ENCODE measurements around the gene TYW5. TPM values are rescaled to one million over a fixed set of nuclear protein-coding genes. Genes with fewer than 3 reads are reported as not detected.

The TYW5 gene
- total RNA-seq, 1 donor, result 7.6 TPM

GRCh38 chr2:199982126-199982843 is 27.0 kb upstream of the TYW5 start:
- Histone ChIP-seq H2AFZ (ENCODE audit: low read length) (no peak overlapping the region), H3K79me2 (ENCODE audit: insufficient read depth, low read length) (no peaks in the 10 kb centered on the region), H3K27me3 (ENCODE audit: insufficient read depth, low read length) (no peaks in the 10 kb centered on the region), H3K27ac (ENCODE audit: low read depth, low read length) (no peak overlapping the region), H4K20me1 (ENCODE audit: insufficient read depth, low read length) (no peaks in the 10 kb centered on the region), H3K4me1 (ENCODE audit: insufficient read depth, low read length) (peaks cover 27% of the 10 kb centered on the region), H3K4me2 (ENCODE audit: insufficient read depth, low read length) (no peak overlapping the region), H3K36me3 (ENCODE audit: insufficient read depth, low read length) (no peaks in the 10 kb centered on the region), H3K4me3 (ENCODE audit: insufficient read depth, low read length) (no peak overlapping the region), H3K9me3 (ENCODE audit: low read depth, low read length) (no peaks in the 10 kb centered on the region)
- TF ChIP-seq CTCF (IDR thresholded peaks at IDR 0.05; ENCODE audit: extremely low read depth, low read depth, low read length), result no peak
- DNase-seq (ENCODE audit: insufficient read length, low spot score, missing footprints), result no peak

GRCh38 chr2:199979832-199980628 is 24.7 kb upstream of the TYW5 start:
- Histone ChIP-seq H3K4me1 (ENCODE audit: insufficient read depth, low read length) (peaks cover 31% of the 10 kb centered on the region), H3K9me3 (ENCODE audit: low read depth, low read length) (no peaks in the 10 kb centered on the region), H3K79me2 (ENCODE audit: insufficient read depth, low read length) (no peaks in the 10 kb centered on the region), H2AFZ (ENCODE audit: low read length) (peak overlapping the region; percentile 74), H3K36me3 (ENCODE audit: insufficient read depth, low read length) (no peaks in the 10 kb centered on the region), H3K27me3 (ENCODE audit: insufficient read depth, low read length) (no peaks in the 10 kb centered on the region), H3K4me3 (ENCODE audit: insufficient read depth, low read length) (peak overlapping the region; percentile 65), H3K27ac (ENCODE audit: low read depth, low read length) (peak overlapping the region; percentile 50), H4K20me1 (ENCODE audit: insufficient read depth, low read length) (no peaks in the 10 kb centered on the region), H3K4me2 (ENCODE audit: insufficient read depth, low read length) (peak overlapping the region; percentile 84)
- peak; percentile 93 for TF ChIP-seq CTCF (IDR thresholded peaks at IDR 0.05; ENCODE audit: extremely low read depth, low read depth, low read length)
- no peak for DNase-seq (ENCODE audit: insufficient read length, low spot score, missing footprints)

GRCh38 chr2:199979398-199979797 is 24.1 kb upstream of the TYW5 start:
- no peak for TF ChIP-seq CTCF (IDR thresholded peaks at IDR 0.05; ENCODE audit: extremely low read depth, low read depth, low read length)
- DNase-seq (ENCODE audit: insufficient read length, low spot score, missing footprints), result no peak
- peak overlapping the region; percentile 65 for H3K4me3 ChIP-seq (ENCODE audit: insufficient read depth, low read length)
- H3K4me2 ChIP-seq (ENCODE audit: insufficient read depth, low read length), result peak overlapping the region; percentile 84
- peak overlapping the region; percentile 74 for H2AFZ ChIP-seq (ENCODE audit: low read length)
- peaks cover 31% of the 10 kb centered on the region for H3K4me1 ChIP-seq (ENCODE audit: insufficient read depth, low read length)
- no peaks in the 10 kb centered on the region for H3K27me3 ChIP-seq (ENCODE audit: insufficient read depth, low read length)
- H3K9me3 ChIP-seq (ENCODE audit: low read depth, low read length), result no peaks in the 10 kb centered on the region
- H3K79me2 ChIP-seq (ENCODE audit: insufficient read depth, low read length), result no peaks in the 10 kb centered on the region
- H3K27ac ChIP-seq (ENCODE audit: low read depth, low read length), result peak overlapping the region; percentile 50
- H4K20me1 ChIP-seq (ENCODE audit: insufficient read depth, low read length), result no peaks in the 10 kb centered on the region
- no peaks in the 10 kb centered on the region for H3K36me3 ChIP-seq (ENCODE audit: insufficient read depth, low read length)

GRCh38 chr2:199977984-199978415 is 22.7 kb upstream of the TYW5 start:
- peaks cover 31% of the 10 kb centered on the region for H3K4me1 ChIP-seq (ENCODE audit: insufficient read depth, low read length)
- H3K4me3 ChIP-seq (ENCODE audit: insufficient read depth, low read length), result peak overlapping the region; percentile 17

More at GRCh38 chr2:199977984-199978415, 22.7 kb upstream of the TYW5 start:
- Histone ChIP-seq H4K20me1 (ENCODE audit: insufficient read depth, low read length) (no peaks in the 10 kb centered on the region), H3K9me3 (ENCODE audit: low read depth, low read length) (no peaks in the 10 kb centered on the region), H3K27ac (ENCODE audit: low read depth, low read length) (peak overlapping the region; percentile 10), H3K36me3 (ENCODE audit: insufficient read depth, low read length) (no peaks in the 10 kb centered on the region), H3K27me3 (ENCODE audit: insufficient read depth, low read length) (no peaks in the 10 kb centered on the region), H2AFZ (ENCODE audit: low read length) (no peak overlapping the region), H3K4me2 (ENCODE audit: insufficient read depth, low read length) (peak overlapping the region; percentile 66), H3K79me2 (ENCODE audit: insufficient read depth, low read length) (no peaks in the 10 kb centered on the region)
- DNase-seq (ENCODE audit: insufficient read length, low spot score, missing footprints), result peak; percentile 57
- no peak for TF ChIP-seq CTCF (IDR thresholded peaks at IDR 0.05; ENCODE audit: extremely low read depth, low read depth, low read length)

All from osteoblast (primary cell).